Stomach (tissue), 9 donors: ENCODE measurements around the gene MRPS33. TPM values are rescaled to one million over a fixed set of nuclear protein-coding genes. Genes with fewer than 3 reads are reported as not detected.
"Not testable (repeated sequence)": the region's sequence is repeated elsewhere in the genome, so short reads cannot be mapped to it uniquely, and the experiment has no call there.

Experiments
- DNase-seq, 2 donors: peaks; one replicate each; pipeline versions ENCODE4 v3.0.0 to v3.0.0-alpha.2; 2013 to 2019
- H3K27ac ChIP-seq, 5 donors: fragments of 200-600 bp in 4 of 5; sonication (generic) in 4 of 5; one replicate each; pipeline ENCODE4 v1.5.1; 2013 to 2019; ENCODE audit warnings: mild to moderate bottlenecking in 1 of 5, moderate library complexity in 1 of 5
- H3K27me3 ChIP-seq, 3 donors: fragments of 200-600 bp; sonication (generic); one replicate each; pipeline ENCODE4 v1.5.1; 2017 to 2019; ENCODE audit warnings: mixed run types in 1 of 3
- H3K36me3 ChIP-seq, 4 donors: fragments of 200-600 bp; sonication (generic); 1 replicate in 3 of 4; 2 replicates in 1 of 4; pipeline ENCODE4 v1.5.1; 2016 to 2019
- H3K4me1 ChIP-seq, 4 donors: fragments of 200-600 bp; sonication (generic); one replicate each; pipeline ENCODE4 v1.5.1; 2016 to 2019
- H3K4me3 ChIP-seq, 4 donors: fragments of 200-600 bp; sonication (generic) in 3 of 4; one replicate each; pipeline ENCODE4 v1.5.1; 2016 to 2019; ENCODE audit warnings: mild to moderate bottlenecking in 1 of 4
- H3K9me3 ChIP-seq, 4 donors: fragments of 200-600 bp; sonication (generic); one replicate each; pipeline ENCODE4 v1.5.1; 2016 to 2019
- POLR2A ChIP-seq, 4 donors: fragments of 450-650 bp; IDR thresholded peaks; one replicate each; pipeline ENCODE4 v1.6.1; 2016; ENCODE audit warnings: antibody characterized with exemption in 4 of 4, control low read depth in 2 of 4, mild to moderate bottlenecking in 1 of 4, moderate library complexity in 1 of 4
- WGBS, 5 donors: extraction: QIAGEN DNeasy Blood & Tissue Kit in 3 of 5; methylation state at CpG; one replicate each; pipeline versions ENCODE4 v1.1.5 to v1.1.7; 2013 to 2018; 5-methylcytosine and 5-hydroxymethylcytosine counted together
- intact Hi-C: fragments of 100-400 bp; cut with DNase I; formaldehyde crosslinking; loops from one replicate; pipeline ENCODE4 v1.15.1; 2023; ENCODE audit warnings: low total_unique reads
- polyA plus RNA-seq, 3 donors: library from polyadenylated mRNA; stranded (reverse); fragments of 200-250 nt; gene quantifications; one replicate each; pipeline ENCODE4 v1.2.3, GENCODE V29; 2013
- small RNA-seq, 4 donors: library from RNA; depleted of rRNA; stranded (forward); fragments of <200 nt; gene quantifications; one replicate each; pipeline ENCODE3, GENCODE V24; 2016
- total RNA-seq, 5 donors: library from RNA; depleted of rRNA; stranded (reverse); fragments of >200 nt; gene quantifications; one replicate each; pipeline versions ENCODE4 v1.1.0 to v1.2.3, GENCODE V29; 2014 to 2016
- donor health status: healthy with polysubstance abuse.
- donor health status: Bipolar disorder and iron deficiency.
- donor health status: healthy.

The MRPS33 gene
- total and polyA plus RNA-seq, 8 donors, result 0.89 to 99.9 (median 51.3) TPM; not detected in 1

DNA sequence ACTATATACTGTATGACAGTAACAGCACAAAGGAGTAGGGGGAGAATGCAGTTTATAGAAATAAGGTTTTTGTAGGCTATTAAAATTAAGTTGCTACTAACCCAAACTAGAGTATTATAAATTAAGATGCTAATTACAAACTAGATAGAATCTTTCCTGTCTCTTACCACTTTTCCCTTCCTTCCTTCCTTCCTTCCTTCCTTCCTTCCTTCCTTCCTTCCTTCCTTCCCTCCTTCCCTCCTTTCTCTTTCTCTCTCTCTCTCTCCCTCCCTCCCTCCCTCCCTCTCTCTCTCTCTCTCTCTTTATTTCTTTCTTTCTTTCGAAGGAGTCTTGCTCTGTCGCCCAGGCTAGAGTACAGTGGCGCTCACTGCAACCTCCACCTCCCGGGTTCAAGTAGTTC lies 53.6 kb downstream of the MRPS33 start:
- Histone ChIP-seq H3K27ac (no peak overlapping the region), H3K4me3 (no peak overlapping the region), H3K9me3 (peaks cover 0 to 17% (median 7%) of the 10 kb centered on the region in 4 donors), H3K36me3 (no peaks in the 10 kb centered on the region), H3K27me3 (no peaks in the 10 kb centered on the region), H3K4me1 (no peaks in the 10 kb centered on the region)
- WGBS, 5 donors, result 92 to 98% (median 94%) methylated on average over 4 of the region's 4 CpGs
- no peak for DNase-seq
- intact Hi-C loops, result no loop called here
- TF ChIP-seq POLR2A (IDR thresholded peaks at IDR 0.05), result no peak

DNA sequence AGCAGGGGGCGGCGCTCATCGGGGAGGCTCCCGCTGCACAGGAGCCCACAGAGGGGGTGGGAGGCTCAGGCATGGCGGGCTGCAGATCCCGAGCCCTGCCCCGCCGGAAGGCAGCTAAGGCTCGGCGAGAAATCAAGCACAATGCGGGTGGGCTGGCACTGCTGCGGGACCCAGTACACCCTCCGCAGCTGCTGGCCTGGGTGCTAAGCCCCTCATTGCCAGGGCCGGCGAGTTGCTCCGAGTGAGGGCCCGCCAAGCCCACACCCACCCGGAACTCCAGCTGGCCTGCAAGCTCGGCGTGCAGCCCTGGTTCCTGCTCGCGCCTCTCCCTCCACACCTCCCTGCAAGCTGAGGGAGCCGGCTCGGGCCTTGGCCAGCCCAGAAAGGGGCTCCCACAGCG lies 57.8 kb downstream of the MRPS33 start:
- intact Hi-C loops, H3K27ac ChIP-seq, H3K4me3 ChIP-seq, DNase-seq, H3K27me3 ChIP-seq, H3K36me3 ChIP-seq, H3K4me1 ChIP-seq: not testable (repeated sequence)
- H3K9me3 ChIP-seq, result peaks cover 0 to 14% (median 6%) of the 10 kb centered on the region in 4 donors
- WGBS, 5 donors, result 93 to 96% (median 95%) methylated on average over 21 to 25 of the region's 25 CpGs

Small RNA genes lying within 50 kb of the gene (small RNA-seq; reads per million reads assigned to genes)
- 0 reads per million in 4 donors for gene RNU4-74P

Other genes with a start within 250 kb of the MRPS33 start
- 100 to 1,000 TPM in 1 of 5 donors, 10 to 100 TPM in 4; 24.0 to 105 (median 43.3) TPM for gene BRAF, start 90.0 kb downstream of the MRPS33 start, total RNA-seq
- 1 to 10 TPM; 3.9 to 6.9 (median 4.6) TPM for gene BRAF, start 90.0 kb downstream of the MRPS33 start, polyA plus RNA-seq
- 1 to 10 TPM in 2 of 5 donors, under 1 TPM in 1, not detected in 2; under 0.01 to 1.7 (median 1.2) TPM for gene TMEM178B, start 59.1 kb upstream of the MRPS33 start, total RNA-seq
- under 1 TPM in 2 of 3 donors, not detected in 1; 0.06 to 0.15 TPM for gene TMEM178B, start 59.1 kb upstream of the MRPS33 start, polyA plus RNA-seq